Fibroblast of lung (primary cell): Measurements from ENCODE around the gene ZFC3H1. TPM values are rescaled to one million over a fixed set of nuclear protein-coding genes. Genes with fewer than 3 reads are reported as not detected.

Experiments used
- DNase-seq, 2 donors: peaks; one replicate each; pipeline versions ENCODE4 v3.0.0 to v3.0.0-alpha.2; 2010; ENCODE audit warnings: low read depth in 2 of 2
- H2AFZ ChIP-seq: 2 replicates; pipeline ENCODE4 v1.5.1; 2012; ENCODE audit warnings: low read length, control low read depth, inconsistent platforms
- H3K27ac ChIP-seq: 2 replicates; pipeline ENCODE4 v1.5.1; 2011; ENCODE audit warnings: low read length, control low read depth; ENCODE audit not compliant: insufficient read depth
- H3K27me3 ChIP-seq: 2 replicates; pipeline ENCODE4 v1.5.1; 2011; ENCODE audit warnings: mild to moderate bottlenecking, low read length; ENCODE audit not compliant: control insufficient read depth, insufficient read depth
- H3K36me3 ChIP-seq: 2 replicates; pipeline ENCODE4 v1.5.1; 2011; ENCODE audit warnings: low read length; ENCODE audit not compliant: control insufficient read depth, insufficient read depth
- H3K4me1 ChIP-seq: 2 replicates; pipeline ENCODE4 v1.5.1; 2011; ENCODE audit warnings: low read length; ENCODE audit not compliant: control insufficient read depth, insufficient read depth; ENCODE audit errors: extremely low read depth
- H3K4me2 ChIP-seq: 2 replicates; pipeline ENCODE4 v1.5.1; 2011; ENCODE audit warnings: low read length, control low read depth; ENCODE audit not compliant: insufficient read depth; ENCODE audit errors: extremely low read depth
- H3K4me3 ChIP-seq, 4 experiments: fragments of 200-600 bp in 1 of 4; sonication (generic) in 1 of 4; replicated peaks in 1 of 4; 2 replicates each; pipeline ENCODE4 v1.5.1; 2011 to 2016; ENCODE audit warnings: low read length in 4 of 4, low read depth in 3 of 4, mild to moderate bottlenecking in 3 of 4, control low read depth in 2 of 4, inconsistent platforms in 1 of 4, mixed read lengths in 1 of 4; ENCODE audit not compliant: insufficient read depth in 1 of 4; ENCODE audit errors: control extremely low read depth in 1 of 4
- H3K79me2 ChIP-seq: 2 replicates; pipeline ENCODE4 v1.5.1; 2012; ENCODE audit warnings: mild to moderate bottlenecking, low read length, inconsistent platforms; ENCODE audit not compliant: control insufficient read depth, insufficient read depth
- H3K9ac ChIP-seq: 2 replicates; pipeline ENCODE4 v1.5.1; 2011; ENCODE audit warnings: mild to moderate bottlenecking, low read length, control low read depth; ENCODE audit not compliant: insufficient read depth
- H3K9me3 ChIP-seq: 2 replicates; pipeline ENCODE4 v1.5.1; 2012; ENCODE audit warnings: low read depth, low read length; ENCODE audit not compliant: control insufficient read depth, insufficient read depth
- H4K20me1 ChIP-seq: 2 replicates; pipeline ENCODE4 v1.5.1; 2011; ENCODE audit warnings: low read length; ENCODE audit not compliant: control insufficient read depth, insufficient read depth; ENCODE audit errors: extremely low read depth
- EZH2 ChIP-seq: IDR thresholded peaks from 2 replicates; pipeline ENCODE4 v1.5.1; 2012; ENCODE audit warnings: low read length, control low read depth, mild to moderate bottlenecking; ENCODE audit errors: missing control alignments
- polyA plus RNA-seq, 2 donors: library from polyadenylated mRNA; depleted of rRNA in 1 of 2; stranded (reverse) in 1 of 2; unstranded in 1 of 2; fragments of >200 nt; gene quantifications; 2 replicates each; pipeline ENCODE4 v1.2.1, GENCODE V29; 2011 to 2012; ENCODE audit warnings: missing spikeins in 1 of 2
- total RNA-seq: library from RNA; depleted of rRNA; stranded (reverse); fragments of >200 nt; gene quantifications from 2 replicates; pipeline ENCODE4 v1.2.1, GENCODE V29; 2014
- TF ChIP-seq, protein P1 (sequence below), 2 donors: IDR thresholded peaks in 1 of 2; conservative IDR thresholded peaks in 1 of 2; 1 replicate in 1 of 2; 2 replicates in 1 of 2; pipeline ENCODE4 v1.5.1; 2011 to 2012; ENCODE audit warnings: low read length in 2 of 2, control low read depth in 1 of 2, inconsistent platforms in 1 of 2, low read depth in 1 of 2, mild to moderate bottlenecking in 1 of 2

The ZFC3H1 gene
- total and polyA plus RNA-seq, 2 donors (not counting 1 experiment from before 2014, with no cell fraction given) = 30.7 to 33.1 TPM

DNA sequence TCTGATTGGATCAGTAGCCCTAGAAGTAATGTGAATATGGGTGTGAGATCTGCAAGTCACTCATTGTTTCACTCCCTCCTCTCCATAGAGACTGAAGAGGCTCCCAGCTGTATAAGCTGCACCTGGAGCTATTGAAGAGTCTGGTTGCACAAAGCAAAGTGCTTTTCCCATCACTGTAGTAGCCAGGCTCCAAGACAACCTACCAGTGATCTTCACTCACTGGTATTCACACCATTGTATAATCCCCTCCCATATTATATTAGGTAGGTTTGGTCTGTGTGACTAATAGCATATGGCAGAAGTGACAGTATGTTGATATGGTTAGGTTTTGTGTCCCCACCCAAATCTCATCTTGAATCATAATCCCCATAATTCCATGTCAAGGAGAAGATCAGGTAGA, 64.4 kb downstream of the ZFC3H1 start:
- Histone ChIP-seq H3K4me1 (no peaks in the 10 kb centered on the region), H3K36me3 (no peaks in the 10 kb centered on the region), H2AFZ (no peak overlapping the region), H3K9me3 (no peaks in the 10 kb centered on the region), H3K9ac (no peak overlapping the region), H3K27ac (no peak overlapping the region), H3K4me2 (no peak overlapping the region), H3K79me2 (no peaks in the 10 kb centered on the region), H3K27me3 (no peaks in the 10 kb centered on the region), H3K4me3 (no peak overlapping the region), H4K20me1 (no peaks in the 10 kb centered on the region)
- DNase-seq = no peak
- no peak for TF ChIP-seq EZH2

DNA sequence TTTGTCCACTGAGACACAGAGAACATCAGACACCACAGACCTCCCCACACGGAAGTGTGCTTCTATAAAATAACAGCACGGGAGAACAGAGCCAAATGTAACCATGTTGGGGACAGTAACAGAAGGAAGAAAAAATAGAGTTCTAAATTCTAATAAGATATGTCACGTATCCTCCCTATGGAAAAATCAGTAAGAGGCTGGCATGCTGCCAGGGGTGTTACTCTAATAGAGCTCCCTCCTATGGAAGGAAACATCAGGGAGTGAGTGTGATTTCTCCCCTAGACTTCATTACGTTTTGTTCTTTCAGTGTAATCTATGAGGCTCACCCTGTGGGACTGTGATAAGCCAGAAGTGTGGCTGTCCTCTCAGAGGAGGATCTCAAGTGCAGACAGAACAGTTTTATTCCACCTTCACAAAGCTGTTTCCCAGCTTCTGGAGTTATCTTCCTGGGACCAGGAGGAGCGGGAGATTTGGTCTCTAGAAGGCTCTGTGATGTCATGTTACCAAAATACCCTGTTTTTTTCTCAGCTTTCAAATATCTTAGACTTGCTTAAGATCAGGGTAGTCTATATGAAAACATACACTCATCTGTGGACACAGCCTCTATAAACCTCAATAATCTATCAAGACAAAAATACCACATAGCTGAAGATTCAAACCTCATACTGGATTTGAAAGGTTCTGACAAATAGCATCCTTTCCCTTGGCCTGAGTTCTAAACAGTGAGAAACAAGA, 69.3 kb downstream of the ZFC3H1 start:
- Histone ChIP-seq H3K79me2 (no peaks in the 10 kb centered on the region), H3K4me2 (no peak overlapping the region), H3K9me3 (no peaks in the 10 kb centered on the region), H3K36me3 (no peaks in the 10 kb centered on the region), H3K27me3 (no peaks in the 10 kb centered on the region), H3K4me1 (no peaks in the 10 kb centered on the region), H3K9ac (no peak overlapping the region), H2AFZ (peak overlapping the region; percentile 44), H4K20me1 (no peaks in the 10 kb centered on the region), H3K4me3 (peak overlapping the region in 1 of 4 experiments; percentile 33), H3K27ac (no peak overlapping the region)
- peak in 1 of 2 donors; percentile 27 for DNase-seq
- no peak for TF ChIP-seq EZH2
- TF ChIP-seq, protein P1, sequence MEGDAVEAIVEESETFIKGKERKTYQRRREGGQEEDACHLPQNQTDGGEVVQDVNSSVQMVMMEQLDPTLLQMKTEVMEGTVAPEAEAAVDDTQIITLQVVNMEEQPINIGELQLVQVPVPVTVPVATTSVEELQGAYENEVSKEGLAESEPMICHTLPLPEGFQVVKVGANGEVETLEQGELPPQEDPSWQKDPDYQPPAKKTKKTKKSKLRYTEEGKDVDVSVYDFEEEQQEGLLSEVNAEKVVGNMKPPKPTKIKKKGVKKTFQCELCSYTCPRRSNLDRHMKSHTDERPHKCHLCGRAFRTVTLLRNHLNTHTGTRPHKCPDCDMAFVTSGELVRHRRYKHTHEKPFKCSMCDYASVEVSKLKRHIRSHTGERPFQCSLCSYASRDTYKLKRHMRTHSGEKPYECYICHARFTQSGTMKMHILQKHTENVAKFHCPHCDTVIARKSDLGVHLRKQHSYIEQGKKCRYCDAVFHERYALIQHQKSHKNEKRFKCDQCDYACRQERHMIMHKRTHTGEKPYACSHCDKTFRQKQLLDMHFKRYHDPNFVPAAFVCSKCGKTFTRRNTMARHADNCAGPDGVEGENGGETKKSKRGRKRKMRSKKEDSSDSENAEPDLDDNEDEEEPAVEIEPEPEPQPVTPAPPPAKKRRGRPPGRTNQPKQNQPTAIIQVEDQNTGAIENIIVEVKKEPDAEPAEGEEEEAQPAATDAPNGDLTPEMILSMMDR (conservative IDR thresholded peaks at IDR 0.05 in 1 of 2, IDR thresholded peaks at IDR 0.05 in 1 of 2; ENCODE audit: low read depth in 1 of 2, low read length in 2 of 2) = no peak

DNA sequence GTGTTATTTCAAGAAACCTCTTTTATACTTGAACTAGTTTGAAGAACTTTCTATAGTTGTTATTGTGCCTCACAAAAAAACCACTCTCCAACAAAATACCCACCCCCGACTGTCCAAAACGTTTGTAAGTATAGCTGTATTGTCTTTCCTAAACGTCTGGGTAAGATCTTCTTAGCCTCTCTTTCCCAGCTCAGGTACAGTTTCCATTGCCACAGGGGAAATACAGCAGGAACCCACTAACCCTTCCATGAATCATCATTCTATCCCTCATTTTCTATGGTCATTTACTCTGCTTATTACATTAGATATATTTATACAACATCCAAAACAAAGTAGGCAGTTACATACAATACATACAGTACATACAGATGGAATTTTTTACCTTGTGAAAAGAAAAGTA, 70.8 kb downstream of the ZFC3H1 start:
- no peaks in the 10 kb centered on the region for H3K36me3 ChIP-seq
- no peaks in the 10 kb centered on the region for H3K27me3 ChIP-seq
- TF ChIP-seq EZH2 = no peak
- H3K9ac ChIP-seq = no peak overlapping the region
- no peak overlapping the region for H3K4me3 ChIP-seq
- no peaks in the 10 kb centered on the region for H3K79me2 ChIP-seq
- no peak overlapping the region for H3K27ac ChIP-seq
- no peak overlapping the region for H2AFZ ChIP-seq
- H3K9me3 ChIP-seq = no peaks in the 10 kb centered on the region
- H4K20me1 ChIP-seq = no peaks in the 10 kb centered on the region
- H3K4me2 ChIP-seq = no peak overlapping the region
- DNase-seq = no peak
- no peaks in the 10 kb centered on the region for H3K4me1 ChIP-seq

DNA sequence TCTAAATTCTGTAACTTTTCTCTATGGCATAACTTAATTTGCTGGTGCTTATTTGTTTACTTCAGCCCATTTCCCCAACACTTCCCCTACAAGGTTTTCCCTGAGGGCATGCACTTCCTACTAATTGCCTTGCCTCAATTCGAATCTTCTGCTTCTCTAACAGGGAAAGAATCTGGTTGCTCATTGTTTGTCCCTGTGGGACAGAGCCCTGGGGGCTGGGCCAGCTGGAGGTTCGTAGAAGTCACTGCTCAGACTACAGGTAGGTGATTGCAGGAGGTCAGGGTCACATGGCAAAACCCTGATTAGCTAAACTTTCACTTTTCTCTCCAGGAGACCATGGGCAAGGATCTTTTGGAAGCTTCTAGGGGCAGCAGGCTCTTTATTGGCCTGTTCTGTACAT, 72.0 kb downstream of the ZFC3H1 start:
- H4K20me1 ChIP-seq = no peaks in the 10 kb centered on the region
- no peaks in the 10 kb centered on the region for H3K4me1 ChIP-seq
- H3K4me3 ChIP-seq = no peak overlapping the region
- no peaks in the 10 kb centered on the region for H3K9me3 ChIP-seq
- no peak overlapping the region for H3K27ac ChIP-seq
- H3K36me3 ChIP-seq = no peaks in the 10 kb centered on the region
- DNase-seq = no peak
- no peak for TF ChIP-seq EZH2
- TF ChIP-seq, protein P1 (conservative IDR thresholded peaks at IDR 0.05 in 1 of 2, IDR thresholded peaks at IDR 0.05 in 1 of 2; ENCODE audit: low read depth in 1 of 2, low read length in 2 of 2) = no peak
- H3K27me3 ChIP-seq = no peaks in the 10 kb centered on the region
- no peak overlapping the region for H3K4me2 ChIP-seq
- H2AFZ ChIP-seq = no peak overlapping the region
- H3K79me2 ChIP-seq = no peaks in the 10 kb centered on the region
- H3K9ac ChIP-seq = no peak overlapping the region
